ENCODE data around the gene KIRREL1.

DNA sequence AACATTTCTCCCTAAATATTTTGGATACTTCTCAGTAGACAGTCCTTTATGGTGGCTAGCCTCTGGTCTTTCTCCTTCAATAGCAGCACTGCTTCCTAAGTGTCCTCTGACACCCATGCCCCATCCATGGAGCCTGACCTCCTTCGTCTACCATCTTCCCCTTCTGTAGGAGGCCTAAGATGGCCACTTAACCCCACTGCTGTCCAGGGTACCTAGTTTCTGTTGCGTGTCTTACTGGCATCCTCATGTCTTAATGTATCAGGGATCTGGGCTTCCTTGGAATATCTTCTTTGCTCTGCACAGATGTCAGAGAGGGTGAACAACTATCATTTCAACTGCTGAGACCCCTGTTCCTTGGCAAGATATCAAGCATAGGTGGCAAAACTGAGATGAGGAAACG lies 5.4 kb upstream of the KIRREL1 start:
- no peak for TF ChIP-seq EZH2 (IDR thresholded peaks at IDR 0.05; ENCODE audit: borderline replicate concordance, low read depth, low read length, poor library complexity, severe bottlenecking)
- TF ChIP-seq, protein P1, sequence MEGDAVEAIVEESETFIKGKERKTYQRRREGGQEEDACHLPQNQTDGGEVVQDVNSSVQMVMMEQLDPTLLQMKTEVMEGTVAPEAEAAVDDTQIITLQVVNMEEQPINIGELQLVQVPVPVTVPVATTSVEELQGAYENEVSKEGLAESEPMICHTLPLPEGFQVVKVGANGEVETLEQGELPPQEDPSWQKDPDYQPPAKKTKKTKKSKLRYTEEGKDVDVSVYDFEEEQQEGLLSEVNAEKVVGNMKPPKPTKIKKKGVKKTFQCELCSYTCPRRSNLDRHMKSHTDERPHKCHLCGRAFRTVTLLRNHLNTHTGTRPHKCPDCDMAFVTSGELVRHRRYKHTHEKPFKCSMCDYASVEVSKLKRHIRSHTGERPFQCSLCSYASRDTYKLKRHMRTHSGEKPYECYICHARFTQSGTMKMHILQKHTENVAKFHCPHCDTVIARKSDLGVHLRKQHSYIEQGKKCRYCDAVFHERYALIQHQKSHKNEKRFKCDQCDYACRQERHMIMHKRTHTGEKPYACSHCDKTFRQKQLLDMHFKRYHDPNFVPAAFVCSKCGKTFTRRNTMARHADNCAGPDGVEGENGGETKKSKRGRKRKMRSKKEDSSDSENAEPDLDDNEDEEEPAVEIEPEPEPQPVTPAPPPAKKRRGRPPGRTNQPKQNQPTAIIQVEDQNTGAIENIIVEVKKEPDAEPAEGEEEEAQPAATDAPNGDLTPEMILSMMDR (conservative IDR thresholded peaks at IDR 0.05; ENCODE audit: low read depth, low read length), result no peak
